Left renal pelvis (tissue), 4 donors: ENCODE data around the gene POC1A. TPM values are rescaled to one million over a fixed set of nuclear protein-coding genes. Genes with fewer than 3 reads are reported as not detected.
"Not testable (repeated sequence)": the region's sequence is repeated elsewhere in the genome, so short reads cannot be mapped to it uniquely, and the experiment has no call there.

Experiments used
- DNase-seq, 4 donors: peaks; one replicate each; pipeline ENCODE4 v3.0.0-alpha.2; 2013; ENCODE audit warnings: low read depth in 4 of 4, low spot score in 3 of 4
- polyA plus RNA-seq, 4 donors: library from polyadenylated mRNA; unstranded; fragments of 120-200 nt; gene quantifications; one replicate each; pipeline ENCODE4 v1.2.1, GENCODE V29; 2013; ENCODE audit not compliant: insufficient read length in 4 of 4

POC1A gene
- polyA plus RNA-seq, 4 donors, result 6.7 to 8.9 (median 7.6) TPM

GRCh38 chr3:52054661-52055511 lies 99.3 kb downstream of the POC1A start:
- DNase-seq, result no peak

DNA sequence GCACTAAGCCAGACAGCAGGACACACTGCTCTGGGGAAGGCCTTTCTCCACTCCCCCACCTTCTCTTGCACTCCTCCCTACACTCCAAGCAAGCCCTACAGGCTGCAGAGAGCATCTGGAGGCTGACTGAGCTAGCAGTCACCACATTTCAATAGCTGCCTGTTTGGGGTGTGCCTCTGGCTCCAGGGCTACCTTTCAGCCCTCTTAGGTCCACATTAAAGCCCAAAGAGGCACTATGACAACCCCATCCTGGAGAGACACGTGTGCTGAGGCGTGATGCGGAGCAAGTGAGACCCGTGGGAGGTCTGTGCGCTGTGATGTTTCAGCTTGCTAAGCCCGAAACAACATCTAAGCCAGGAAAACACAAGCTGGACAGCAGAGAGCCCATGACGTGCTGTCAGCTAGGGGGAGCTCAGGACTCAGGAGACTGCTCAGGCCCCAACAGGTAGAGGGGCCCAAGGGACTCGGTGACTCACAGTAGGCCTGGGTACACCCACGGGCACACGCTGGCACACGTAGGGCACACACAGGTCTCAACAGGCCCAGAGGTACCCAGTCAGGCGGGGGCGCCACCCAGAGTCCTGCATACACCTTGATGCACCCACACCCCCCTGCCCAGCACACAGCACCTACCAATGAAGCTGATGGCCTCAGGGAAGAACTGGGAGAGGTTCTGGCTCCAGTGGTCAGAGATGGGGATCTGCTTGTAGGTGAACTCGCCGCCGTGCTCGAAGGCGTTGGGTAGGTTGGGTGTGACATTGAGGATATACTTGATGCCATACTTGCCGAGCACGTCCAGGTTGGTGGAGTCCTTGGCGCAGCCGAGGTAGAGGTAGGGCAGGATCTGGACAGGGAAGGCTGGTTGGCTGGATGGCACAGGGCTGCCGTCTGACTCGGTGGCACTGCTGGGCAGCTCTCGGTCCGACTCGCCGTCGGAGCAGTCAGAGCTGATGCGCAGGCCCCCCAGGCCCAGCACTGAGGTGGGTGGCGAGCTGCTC lies 100.6 kb downstream of the POC1A start:
- DNase-seq, result no peak

- DNase-seq, result peak in 1 of 4 donors; percentile 48
Measured at GRCh38 chr3:52052831-52053306, 101.4 kb downstream of the POC1A start.

DNA sequence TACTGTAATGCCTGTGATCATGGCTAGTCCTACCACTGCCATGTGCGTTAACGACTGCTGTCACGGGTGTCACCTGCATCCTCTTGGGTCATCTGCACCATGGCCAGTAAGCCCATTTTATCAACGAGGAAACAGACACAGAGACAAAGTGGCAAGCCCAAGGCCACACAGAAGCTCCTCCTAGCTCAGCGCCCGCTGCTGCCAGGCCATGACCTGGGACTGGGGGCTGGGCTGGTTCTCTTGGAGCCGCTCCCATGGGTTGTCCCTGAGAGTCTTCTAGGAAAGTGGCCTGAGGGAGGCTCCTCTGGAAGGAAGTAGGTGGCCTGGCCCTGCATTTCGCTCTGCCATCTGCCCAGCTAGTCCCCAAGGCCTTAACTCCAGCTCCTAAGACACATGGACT lies 102.8 kb downstream of the POC1A start:
- no peak for DNase-seq

DNA sequence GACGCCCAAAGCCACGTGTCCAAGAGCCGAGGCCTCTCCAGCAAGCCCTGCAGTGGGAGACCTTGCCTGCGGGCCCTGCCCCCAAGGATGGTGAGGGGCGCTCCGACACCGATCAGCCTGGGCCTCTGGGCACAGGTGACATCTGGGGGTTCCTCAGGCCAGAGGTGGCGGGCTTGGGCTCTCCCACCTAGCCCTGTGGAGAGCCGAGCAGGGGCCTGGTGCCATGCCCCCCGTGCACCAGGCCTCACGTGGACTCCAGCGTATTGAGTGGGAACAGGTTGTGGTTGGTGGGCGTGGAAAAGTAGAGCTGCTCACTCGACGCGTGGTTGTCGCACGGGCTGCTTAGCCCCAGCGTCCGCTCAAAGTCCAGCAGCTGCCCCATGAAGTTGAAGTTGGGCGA lies 103.7 kb downstream of the POC1A start:
- DNase-seq, result no peak

DNA sequence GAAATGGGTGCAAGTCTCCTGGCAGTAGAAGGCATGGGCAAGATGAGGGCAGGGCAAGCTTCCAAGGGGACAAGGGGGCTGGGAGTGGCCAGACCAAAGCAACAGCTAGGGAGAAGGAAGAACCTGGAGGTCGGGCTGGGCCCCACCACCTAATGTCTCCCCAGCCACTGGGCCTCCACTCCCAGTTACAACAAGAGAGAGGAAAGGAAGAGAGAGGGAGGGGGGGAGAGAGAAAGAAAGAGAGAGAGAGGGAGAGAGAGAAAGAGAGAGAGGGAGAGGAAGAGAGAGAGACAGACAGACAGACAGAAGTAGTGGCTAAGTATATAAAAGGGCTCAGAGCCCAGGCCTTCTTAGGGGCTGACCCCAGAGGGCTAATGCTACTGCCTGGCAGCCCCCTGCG lies 104.7 kb downstream of the POC1A start:
- no peak for DNase-seq

- DNase-seq, result no peak
Measured at GRCh38 chr3:52047295-52047960, 106.8 kb downstream of the POC1A start.

DNA sequence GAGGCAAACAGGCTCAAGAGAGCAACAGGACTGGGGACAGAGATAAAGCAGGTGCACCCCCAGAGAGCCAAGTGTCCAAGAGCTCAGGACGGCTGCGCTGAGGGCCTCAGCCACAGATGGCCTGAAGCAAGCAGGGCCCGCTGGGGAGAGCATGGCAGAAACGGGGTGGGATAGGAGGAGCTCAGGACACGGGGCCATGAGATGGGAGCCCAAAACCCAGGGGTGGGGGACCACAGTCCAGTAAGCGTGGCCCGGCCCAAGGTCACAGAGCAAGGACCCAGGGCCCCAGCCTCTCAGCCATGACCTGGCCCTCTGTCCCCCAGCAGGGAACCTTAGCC lies 107.4 kb downstream of the POC1A start:
- DNase-seq, result no peak

GRCh38 chr3:52046186-52046901 lies 107.9 kb downstream of the POC1A start:
- DNase-seq, result no peak

DNA sequence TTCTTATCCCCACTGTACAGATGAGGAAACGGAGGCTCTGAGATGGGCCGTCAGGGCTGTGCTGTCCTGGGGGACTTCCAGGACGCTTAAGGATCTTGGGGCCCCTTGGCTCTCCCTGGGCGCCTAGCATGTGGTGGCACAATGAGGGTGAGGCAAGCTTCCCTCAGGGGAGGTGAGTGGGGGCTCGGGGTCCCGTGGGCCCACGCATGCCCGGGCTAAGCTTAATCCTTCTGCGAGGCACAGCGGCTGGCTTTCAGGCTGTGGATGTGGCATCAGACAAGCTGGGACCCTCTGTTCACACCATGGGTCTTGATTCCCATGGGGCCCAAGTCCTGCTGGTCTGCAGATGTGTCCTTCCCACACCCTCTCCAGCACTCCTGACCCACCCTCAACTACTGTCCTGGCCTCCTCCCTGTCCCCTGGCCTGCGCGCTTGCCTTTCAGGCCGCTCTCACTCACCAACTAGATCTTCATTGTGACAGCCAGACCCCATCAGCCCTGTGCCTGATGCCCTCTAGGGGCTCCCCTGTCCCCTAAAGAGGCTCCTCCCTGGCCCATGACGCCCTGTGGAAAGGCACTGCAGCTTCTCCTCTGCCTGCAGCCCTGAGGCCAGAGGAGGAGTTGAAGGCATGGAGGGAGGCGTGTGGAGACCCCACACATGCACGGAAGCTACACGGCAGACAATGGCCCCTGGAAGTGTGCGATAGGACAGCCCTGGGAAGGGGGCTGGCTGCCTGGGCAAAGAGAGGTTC lies 109.2 kb downstream of the POC1A start:
- no peak for DNase-seq

DNA sequence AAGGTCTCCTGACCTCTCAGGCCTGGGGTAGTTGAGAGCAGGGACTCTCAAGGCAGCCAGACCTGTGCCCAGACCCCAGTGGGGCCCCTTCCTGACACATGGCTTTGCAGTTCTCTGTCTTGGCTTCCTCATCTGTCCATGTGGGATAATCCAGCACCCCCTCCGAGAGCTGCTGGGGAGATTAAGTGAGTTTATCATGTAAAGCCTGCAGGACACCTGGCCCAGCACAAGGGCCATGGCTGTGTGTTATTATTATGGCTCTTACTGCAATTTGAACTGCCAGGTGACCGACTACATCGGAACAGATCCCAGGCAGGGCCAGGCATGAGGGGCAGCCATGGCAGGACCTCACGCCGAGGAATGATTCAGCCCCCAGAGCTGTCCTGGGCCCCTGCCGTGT lies 110.5 kb downstream of the POC1A start:
- no peak for DNase-seq

DNA sequence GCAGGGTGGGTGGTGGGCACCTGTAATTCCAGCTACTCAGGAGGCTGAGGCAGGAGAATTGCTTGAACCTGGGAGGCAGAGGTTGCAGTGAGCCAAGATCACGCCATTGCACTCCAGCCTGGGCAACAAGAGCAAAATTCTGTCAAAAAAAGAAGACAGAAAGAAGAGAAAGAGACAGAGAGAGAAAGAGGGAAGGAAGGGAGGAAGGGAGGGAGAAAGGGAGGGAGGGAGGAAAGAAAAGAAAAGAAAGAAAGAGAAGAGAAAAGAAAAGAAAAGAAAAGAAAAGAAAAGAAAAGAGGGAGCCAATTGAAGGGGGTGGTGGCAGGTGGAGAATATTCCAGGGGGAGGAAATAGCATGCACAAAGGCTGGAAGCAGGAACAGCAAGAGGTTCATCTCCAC lies 111.2 kb downstream of the POC1A start:
- not testable (repeated sequence) for DNase-seq

DNA sequence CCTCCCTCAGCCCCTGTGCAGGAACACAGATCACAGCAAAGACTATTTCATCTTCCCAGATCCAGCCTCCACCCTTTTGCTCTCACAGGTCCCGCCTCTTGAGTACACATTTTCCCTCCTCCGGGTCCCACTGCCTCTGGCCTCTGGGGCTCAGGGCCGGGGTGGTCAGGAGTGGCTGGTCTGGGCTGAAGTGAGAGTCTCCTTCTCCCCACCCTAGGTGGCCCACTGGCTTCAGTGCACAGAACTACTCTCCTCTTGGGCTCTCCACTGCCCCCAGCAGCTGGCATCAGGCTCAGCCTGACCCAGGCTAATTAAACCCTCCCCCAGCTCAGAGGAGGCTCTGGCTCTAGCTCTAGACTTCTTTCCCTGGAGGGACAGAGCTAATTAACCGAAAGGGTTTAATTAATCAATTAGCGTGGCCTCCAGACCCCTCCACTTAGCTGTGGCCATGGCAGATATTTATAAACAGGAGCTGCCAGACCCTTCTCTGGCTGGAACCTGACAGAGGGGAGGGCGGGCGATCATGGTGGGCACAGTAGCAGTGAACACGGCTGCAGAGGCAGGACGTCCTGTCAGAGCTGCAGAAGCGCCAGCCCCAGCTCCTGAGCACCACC lies 113.0 kb downstream of the POC1A start:
- DNase-seq, result no peak

GRCh38 chr3:52040600-52040999 lies 113.6 kb downstream of the POC1A start:
- no peak for DNase-seq

GRCh38 chr3:52039846-52040245 lies 114.4 kb downstream of the POC1A start:
- no peak for DNase-seq

DNA sequence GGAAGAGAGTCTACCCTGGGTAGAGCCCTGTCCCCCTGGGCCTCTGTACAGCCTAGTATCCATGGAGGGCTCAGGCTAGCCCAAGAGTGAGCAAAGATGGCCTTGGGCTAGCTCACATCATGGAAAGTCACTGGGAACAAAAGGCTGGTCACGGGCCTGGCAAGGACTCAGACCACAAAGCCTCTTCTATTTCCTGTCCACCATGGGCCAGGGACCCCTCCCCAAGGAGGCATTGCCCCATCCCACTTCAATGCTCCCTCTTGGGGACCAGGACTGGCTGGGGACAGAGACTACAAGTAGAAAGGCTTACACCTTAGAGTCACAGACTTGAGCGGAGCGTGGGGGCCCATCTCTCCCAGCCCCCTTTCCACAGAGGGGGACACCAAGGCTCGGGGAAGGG lies 114.8 kb downstream of the POC1A start:
- no peak for DNase-seq

DNA sequence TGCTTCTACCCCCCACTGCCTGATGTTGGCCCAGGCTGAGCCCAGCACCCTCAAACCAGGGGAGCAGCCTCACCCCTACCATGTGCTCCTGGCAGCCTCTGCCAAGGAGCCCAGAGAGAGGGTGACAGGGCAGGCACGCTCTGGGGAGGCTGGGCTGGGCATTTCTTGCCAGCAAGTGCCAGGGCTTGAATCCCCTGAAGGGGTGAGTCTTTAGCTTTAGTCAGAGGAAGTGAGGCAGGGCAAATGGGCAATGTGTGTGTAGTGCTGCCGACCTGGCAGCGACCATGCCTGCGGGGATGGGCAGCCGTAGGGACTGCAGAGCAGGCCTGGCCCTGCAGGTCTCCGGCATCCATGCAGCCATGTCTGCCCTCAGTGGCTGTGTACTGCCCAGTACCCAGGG lies 116.0 kb downstream of the POC1A start:
- no peak for DNase-seq

DNA sequence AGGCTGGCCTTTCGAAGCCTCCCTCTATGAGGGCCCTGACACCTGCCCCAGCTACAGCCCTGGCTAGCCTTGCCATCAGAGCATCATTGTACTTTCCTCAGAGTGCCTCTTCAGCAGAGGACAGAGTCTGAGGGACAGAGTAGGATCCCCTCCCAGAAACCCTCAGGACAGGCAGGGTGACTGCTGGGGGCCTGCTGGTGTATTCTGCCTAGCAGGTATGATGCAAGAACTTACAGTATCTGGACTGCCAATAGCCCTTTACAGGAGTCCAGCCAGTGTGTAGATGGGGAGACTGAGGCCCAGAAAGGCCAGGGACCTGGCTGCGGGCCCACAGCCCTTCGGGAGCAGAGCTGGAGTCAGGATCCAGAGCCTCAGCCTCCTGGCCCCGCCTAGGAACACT lies 116.9 kb downstream of the POC1A start:
- no peak for DNase-seq

GRCh38 chr3:52036829-52037228 lies 117.4 kb downstream of the POC1A start:
- DNase-seq, result no peak
